ENCODE results near the gene ZNF106.

ZNF106 gene

GRCh38 chr15:42490671-42491538 is at the start of gene ZNF106:
ZNF106 (minus strand) TSS chr15:42491141; CDS start chr15:42472289, 18,852 bp downstream.
- peak; percentile 79 for DNase-seq

GRCh38 chr15:42533246-42533645 is 42.3 kb upstream of the ZNF106 start:
- DNase-seq = no peak

GRCh38 chr15:42528970-42529369 is 38.0 kb upstream of the ZNF106 start:
- no peak for DNase-seq

- no peak for DNase-seq
These were observed 32.4 kb upstream of the ZNF106 start for GRCh38 chr15:42523331-42523730.

GRCh38 chr15:42511007-42511391 is 20.1 kb upstream of the ZNF106 start:
- DNase-seq = no peak

GRCh38 chr15:42510258-42511006 is 19.5 kb upstream of the ZNF106 start:
- DNase-seq = no peak

GRCh38 chr15:42508263-42508690 is 17.3 kb upstream of the ZNF106 start:
- no peak for DNase-seq

GRCh38 chr15:42507514-42507913 is 16.6 kb upstream of the ZNF106 start:
- DNase-seq = no peak

- DNase-seq = no peak
These were observed 13.7 kb upstream of the ZNF106 start for GRCh38 chr15:42504631-42505030.

GRCh38 chr15:42503825-42504224 is 12.9 kb upstream of the ZNF106 start:
- DNase-seq = no peak

- DNase-seq = no peak
These were observed 11.5 kb upstream of the ZNF106 start for GRCh38 chr15:42502477-42502876.

- no peak for DNase-seq
These were observed 9.1 kb upstream of the ZNF106 start for GRCh38 chr15:42499858-42500609.

GRCh38 chr15:42498212-42499068 is 7.5 kb upstream of the ZNF106 start:
- no peak for DNase-seq

GRCh38 chr15:42495361-42496212 is 4.6 kb upstream of the ZNF106 start, which contains the start of gene SNAP23:
SNAP23 (plus strand) TSS chr15:42495634; CDS start chr15:42511847, 16,213 bp downstream.
- peak; percentile 50 for DNase-seq

- no peak for DNase-seq
These were observed 4.0 kb upstream of the ZNF106 start for GRCh38 chr15:42494998-42495360.

- no peak for DNase-seq
These were observed 2.7 kb upstream of the ZNF106 start for GRCh38 chr15:42493679-42494078.

GRCh38 chr15:42491539-42492225 is 741 bp upstream of the ZNF106 start:
- DNase-seq = no peak

- no peak for DNase-seq
These were observed 660 bp downstream of the ZNF106 start for GRCh38 chr15:42490291-42490670.

GRCh38 chr15:42483677-42484076 is 7.3 kb downstream of the ZNF106 start:
- no peak for DNase-seq

- no peak for DNase-seq
These were observed 8.2 kb downstream of the ZNF106 start for GRCh38 chr15:42482701-42483100.

- DNase-seq = no peak
These were observed 16.1 kb downstream of the ZNF106 start for GRCh38 chr15:42474827-42475226.
